Measurements from ENCODE around the gene EPB41L3. TPM values are rescaled to one million over a fixed set of nuclear protein-coding genes. Genes with fewer than 3 reads are reported as not detected.

EPB41L3 gene
- total and polyA plus RNA-seq, 10 of the 15 experiments (the other 5 are each of a cell fraction or from before 2014, with no cell fraction given), result 0.11 to 0.69 (median 0.23) TPM; not detected in 6

DNA sequence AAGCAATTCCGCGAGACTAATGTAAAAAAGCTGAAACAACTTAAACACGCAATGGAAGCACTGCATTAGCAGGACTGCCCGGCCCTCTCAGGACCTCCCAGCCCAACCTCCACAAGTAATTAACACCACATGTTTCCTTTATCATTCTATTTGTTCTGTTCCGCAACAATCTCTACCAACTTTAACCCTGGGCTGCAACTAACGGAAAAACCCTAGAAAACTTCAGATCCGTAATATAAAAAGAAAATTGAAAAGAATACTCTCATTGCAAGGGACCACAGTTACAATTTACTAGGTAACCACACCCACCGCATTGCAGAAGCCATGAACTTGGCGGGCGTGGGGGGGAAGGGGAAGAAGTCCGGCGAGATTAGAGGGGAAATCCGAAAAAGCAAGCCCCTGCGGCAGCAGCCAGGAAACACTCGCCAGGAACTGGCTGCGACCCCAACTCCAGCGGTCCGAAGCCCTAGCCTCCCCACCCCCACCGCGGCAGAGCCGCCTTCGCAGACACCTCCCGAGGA, 1.2 kb downstream of the EPB41L3 start:
- no peak overlapping the region for H3K4me2 ChIP-seq (ENCODE audit: control insufficient read depth, insufficient read depth)
- ChIA-PET SMC1A (ENCODE audit: uncharacterized antibody, unreplicated experiment) (no interaction called here), POLR2A (no interaction called here), RAD21 (ENCODE audit: unreplicated experiment) (no interaction called here), CTCF (no interaction called here)
- H2AFZ ChIP-seq (ENCODE audit: control insufficient read depth, low read depth, low read length), result no peak overlapping the region
- BruUV-seq (replicated peaks), result no TSS peak
- H3K79me2 ChIP-seq (ENCODE audit: control insufficient read depth, insufficient read depth, low read length), result no peaks in the 10 kb centered on the region
- no peaks in the 10 kb centered on the region for H4K20me1 ChIP-seq (ENCODE audit: control insufficient read depth, insufficient read depth)
- H3K9ac ChIP-seq (ENCODE audit: control insufficient read depth, insufficient read depth, low read length), result no peak overlapping the region
- DNase-seq (ENCODE audit: low read depth, low spot score) (no peak), ATAC-seq (no peak), FAIRE-seq (no peak)
- no peaks in the 10 kb centered on the region for H3K9me3 ChIP-seq (replicated peaks; ENCODE audit: control insufficient read depth, insufficient read depth, low read length)
- no peak for TF ChIP-seq DPF2 (IDR thresholded peaks at IDR 0.05)
- TF ChIP-seq MTA3 (IDR thresholded peaks at IDR 0.05; ENCODE audit: borderline replicate concordance, low read length), result no peak
- TF ChIP-seq TBL1XR1 (IDR thresholded peaks at IDR 0.05; ENCODE audit: low read depth, low read length), result no peak
- TF ChIP-seq, protein P1, sequence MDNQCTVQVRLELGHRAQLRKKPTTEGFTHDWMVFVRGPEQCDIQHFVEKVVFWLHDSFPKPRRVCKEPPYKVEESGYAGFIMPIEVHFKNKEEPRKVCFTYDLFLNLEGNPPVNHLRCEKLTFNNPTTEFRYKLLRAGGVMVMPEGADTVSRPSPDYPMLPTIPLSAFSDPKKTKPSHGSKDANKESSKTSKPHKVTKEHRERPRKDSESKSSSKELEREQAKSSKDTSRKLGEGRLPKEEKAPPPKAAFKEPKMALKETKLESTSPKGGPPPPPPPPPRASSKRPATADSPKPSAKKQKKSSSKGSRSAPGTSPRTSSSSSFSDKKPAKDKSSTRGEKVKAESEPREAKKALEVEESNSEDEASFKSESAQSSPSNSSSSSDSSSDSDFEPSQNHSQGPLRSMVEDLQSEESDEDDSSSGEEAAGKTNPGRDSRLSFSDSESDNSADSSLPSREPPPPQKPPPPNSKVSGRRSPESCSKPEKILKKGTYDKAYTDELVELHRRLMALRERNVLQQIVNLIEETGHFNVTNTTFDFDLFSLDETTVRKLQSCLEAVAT (IDR thresholded peaks at IDR 0.05), result no peak
- TF ChIP-seq SMAD5 (IDR thresholded peaks at IDR 0.05; ENCODE audit: low read depth), result no peak
- TF ChIP-seq CHD4 (IDR thresholded peaks at IDR 0.05), result no peak
- no peak for TF ChIP-seq ZNF24 (IDR thresholded peaks at IDR 0.05)
- TF ChIP-seq MAX (IDR thresholded peaks at IDR 0.05; ENCODE audit: low read depth, low read length), result no peak
- TF ChIP-seq SMC3 (IDR thresholded peaks at IDR 0.05; ENCODE audit: borderline replicate concordance, low read length), result no peak
- no peaks in the 10 kb centered on the region for H3K4me1 ChIP-seq (ENCODE audit: control insufficient read depth, insufficient read depth, low read length)
- no peak overlapping the region for H3K27ac ChIP-seq (ENCODE audit: control insufficient read depth, insufficient read depth)
- H3K4me3 ChIP-seq, result no peak overlapping the region
- no peaks in the 10 kb centered on the region for H3K36me3 ChIP-seq (ENCODE audit: control insufficient read depth in 2 of 2, insufficient read depth in 2 of 2, low read length in 1 of 2)
- 20% methylated on average over 13 of the region's 23 CpGs for WGBS (ENCODE audit: insufficient coverage, insufficient replicate concordance, low lambda C conversion rate, missing lambda C conversion rate)
- peaks cover 0 to 5% of the 10 kb centered on the region in 2 experiments; a peak in 2 of 4 replicates for H3K27me3 ChIP-seq (replicated peaks in 1 of 2; ENCODE audit: control insufficient read depth in 2 of 2, insufficient read depth in 2 of 2, low read length in 1 of 2)
- intact Hi-C loops (cut with micrococcal nuclease; ENCODE audit: unreplicated experiment), result loop anchor here (5.0 kb wide), 1 partner anchor 470 kb away; no protein-coding TSS in a partner anchor
- in situ Hi-C loops (cut with MboI), result no loop called here

Data from GM12878 (cell line).